Mucosa of rectum (tissue), 2 donors: ENCODE results near the gene MED13L.

ENCODE experiments used
- H3K27ac ChIP-seq, 2 donors: one replicate each; pipeline ENCODE4 v1.7.0; 2013; ENCODE audit warnings: inconsistent platforms in 2 of 2, low read depth in 2 of 2, low read length in 2 of 2
- H3K27me3 ChIP-seq, 2 donors: one replicate each; pipeline ENCODE4 v1.7.0; 2013; ENCODE audit warnings: low read length in 2 of 2; ENCODE audit not compliant: control insufficient read depth in 2 of 2, insufficient read depth in 2 of 2
- H3K36me3 ChIP-seq, 2 donors: one replicate each; pipeline ENCODE4 v1.7.0; 2013; ENCODE audit warnings: low read length in 2 of 2; ENCODE audit not compliant: control insufficient read depth in 2 of 2, insufficient read depth in 2 of 2
- H3K4me1 ChIP-seq, 2 donors: one replicate each; pipeline ENCODE4 v1.7.0; 2013; ENCODE audit warnings: low read length in 2 of 2, mild to moderate bottlenecking in 1 of 2; ENCODE audit not compliant: control insufficient read depth in 2 of 2, insufficient read depth in 2 of 2
- H3K4me3 ChIP-seq, 2 donors: one replicate each; pipeline ENCODE4 v1.7.0; 2013; ENCODE audit warnings: low read length in 2 of 2
- H3K9ac ChIP-seq, 2 donors: one replicate each; pipeline ENCODE4 v1.7.0; 2013; ENCODE audit warnings: low read length in 2 of 2, low read depth in 1 of 2, mild to moderate bottlenecking in 1 of 2
- H3K9me3 ChIP-seq, 2 donors: one replicate each; pipeline ENCODE4 v1.7.0; 2013; ENCODE audit warnings: low read length in 2 of 2; ENCODE audit not compliant: control insufficient read depth in 2 of 2
- donor health status: healthy.
- donor health status: Normal muscosa, but diverticular disease.

MED13L gene

GRCh38 chr12:116131176-116131575 is 146.3 kb downstream of the MED13L start:
- Histone ChIP-seq H3K9me3 (no peaks in the 10 kb centered on the region), H3K4me1 (peaks cover 4 to 7% of the 10 kb centered on the region in 2 donors), H3K27ac (no peak overlapping the region), H3K9ac (no peak overlapping the region), H3K4me3 (no peak overlapping the region), H3K27me3 (no peaks in the 10 kb centered on the region), H3K36me3 (no peaks in the 10 kb centered on the region)

DNA sequence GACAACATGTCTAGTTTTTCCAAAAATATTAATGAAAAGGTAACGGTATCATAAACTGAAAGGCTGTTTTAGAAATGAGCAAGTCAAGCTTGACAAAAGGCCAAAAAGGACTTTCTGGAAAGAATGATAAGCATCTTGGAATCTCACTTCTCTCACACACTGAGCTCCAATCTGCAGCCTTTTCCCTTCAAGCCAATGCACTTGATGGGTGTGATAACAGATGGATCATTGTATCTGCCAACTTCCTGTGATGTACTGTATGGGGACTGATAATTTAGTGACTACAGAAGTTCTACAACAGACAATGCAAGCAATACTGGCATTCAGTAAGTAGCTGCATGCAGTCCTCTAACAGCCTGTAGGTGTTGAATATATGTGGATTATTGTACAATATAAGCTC is 147.1 kb downstream of the MED13L start:
- Histone ChIP-seq H3K27me3 (no peaks in the 10 kb centered on the region), H3K4me1 (peaks cover 4 to 5% of the 10 kb centered on the region in 2 donors), H3K36me3 (no peaks in the 10 kb centered on the region), H3K27ac (no peak overlapping the region), H3K9ac (no peak overlapping the region), H3K9me3 (no peaks in the 10 kb centered on the region), H3K4me3 (no peak overlapping the region)

- no peaks in the 10 kb centered on the region for H3K36me3 ChIP-seq
- H3K9ac ChIP-seq, result no peak overlapping the region
- H3K9me3 ChIP-seq, result no peaks in the 10 kb centered on the region
- peaks cover 4 to 5% of the 10 kb centered on the region in 2 donors for H3K4me1 ChIP-seq
- H3K27ac ChIP-seq, result no peak overlapping the region
- no peak overlapping the region for H3K4me3 ChIP-seq
- no peaks in the 10 kb centered on the region for H3K27me3 ChIP-seq
Observed at GRCh38 chr12:116128779-116129178, 148.7 kb downstream of the MED13L start.

GRCh38 chr12:116127859-116128258 is 149.6 kb downstream of the MED13L start:
- peaks cover 9 to 11% of the 10 kb centered on the region in 2 donors for H3K4me1 ChIP-seq
- H3K4me3 ChIP-seq, result no peak overlapping the region
- H3K9ac ChIP-seq, result no peak overlapping the region
- no peaks in the 10 kb centered on the region for H3K9me3 ChIP-seq
- H3K36me3 ChIP-seq, result no peaks in the 10 kb centered on the region
- H3K27ac ChIP-seq, result no peak overlapping the region
- no peaks in the 10 kb centered on the region for H3K27me3 ChIP-seq

GRCh38 chr12:116126610-116127009 is 150.9 kb downstream of the MED13L start:
- Histone ChIP-seq H3K9ac (no peak overlapping the region), H3K27ac (no peak overlapping the region), H3K4me3 (no peak overlapping the region), H3K9me3 (no peaks in the 10 kb centered on the region), H3K36me3 (no peaks in the 10 kb centered on the region), H3K27me3 (no peaks in the 10 kb centered on the region), H3K4me1 (peaks cover 11% of the 10 kb centered on the region in 2 donors)

DNA sequence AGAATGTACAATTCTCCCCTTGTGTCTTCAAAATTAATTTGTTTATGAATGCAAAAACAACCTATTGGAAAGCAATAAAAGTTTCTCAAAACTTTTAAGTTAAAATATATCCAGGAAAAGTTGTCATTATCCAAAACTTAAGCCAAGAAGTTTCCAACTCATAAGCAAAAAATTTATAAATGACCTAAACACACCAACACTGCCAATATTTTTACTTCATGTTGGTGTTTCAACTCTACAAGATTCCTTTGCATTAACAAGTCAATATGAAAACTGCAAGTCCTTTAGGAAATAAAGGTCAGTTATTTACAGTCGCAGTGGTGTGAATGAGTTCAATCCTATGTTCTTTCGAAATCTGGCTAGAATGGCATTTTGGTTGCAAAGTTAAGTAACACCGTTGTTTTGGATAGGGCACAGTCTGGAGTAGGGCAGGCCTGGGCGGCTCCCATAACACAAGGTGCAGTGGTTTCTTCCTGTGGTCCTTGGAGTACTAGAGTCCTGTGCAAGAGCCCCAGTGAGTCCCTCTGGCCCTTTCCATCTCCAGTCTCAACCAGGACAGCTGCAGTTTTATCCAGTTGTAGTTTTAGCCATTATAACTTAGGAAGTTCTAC is 151.4 kb downstream of the MED13L start:
- Histone ChIP-seq H3K36me3 (no peaks in the 10 kb centered on the region), H3K27ac (no peak overlapping the region), H3K27me3 (no peaks in the 10 kb centered on the region), H3K9me3 (no peaks in the 10 kb centered on the region), H3K9ac (no peak overlapping the region), H3K4me1 (peaks cover 8 to 14% of the 10 kb centered on the region in 2 donors), H3K4me3 (no peak overlapping the region)

- no peak overlapping the region for H3K4me3 ChIP-seq
- H3K27ac ChIP-seq, result no peak overlapping the region
- H3K9ac ChIP-seq, result no peak overlapping the region
- H3K36me3 ChIP-seq, result no peaks in the 10 kb centered on the region
- no peaks in the 10 kb centered on the region for H3K27me3 ChIP-seq
- peaks cover 6 to 14% of the 10 kb centered on the region in 2 donors for H3K4me1 ChIP-seq
- no peaks in the 10 kb centered on the region for H3K9me3 ChIP-seq
Observed at GRCh38 chr12:116125084-116125483, 152.4 kb downstream of the MED13L start.

DNA sequence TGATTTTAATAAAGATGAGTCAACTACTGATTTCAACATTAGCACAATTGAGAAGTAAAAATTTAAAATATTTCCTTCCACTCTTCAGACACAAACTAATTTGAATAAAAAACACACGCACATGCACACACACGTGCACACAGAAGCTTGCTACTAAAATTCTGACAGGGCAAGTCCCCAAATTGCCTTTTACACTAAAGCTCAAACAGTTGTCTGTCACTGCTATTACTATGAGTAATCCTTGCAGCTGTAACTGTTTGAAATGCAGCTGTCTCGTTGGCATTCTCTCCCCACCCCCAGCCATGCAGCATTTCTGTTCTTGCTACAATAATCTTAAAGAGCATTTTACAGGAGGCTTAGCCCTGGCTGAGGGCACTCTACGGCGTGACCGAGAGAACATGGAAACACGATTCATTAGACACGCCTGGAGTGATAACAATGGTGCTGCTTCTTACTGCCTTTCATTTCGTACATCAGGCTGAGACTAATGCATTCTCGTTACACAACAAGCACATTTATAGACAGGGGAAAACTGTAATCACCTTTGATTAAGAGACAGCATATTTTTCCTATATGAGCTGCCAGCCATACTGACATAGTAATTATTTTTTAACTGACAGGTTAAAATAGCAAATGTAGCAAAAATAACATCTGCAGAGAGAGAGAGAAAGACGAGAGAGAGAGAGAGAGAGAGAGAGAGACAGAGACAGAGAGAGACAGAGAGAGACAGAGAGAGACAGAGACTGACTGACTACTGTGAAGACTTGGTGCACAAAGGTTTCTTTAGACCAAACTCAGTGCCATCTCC is 153.8 kb downstream of the MED13L start:
- Histone ChIP-seq H3K27me3 (no peaks in the 10 kb centered on the region), H3K9me3 (no peaks in the 10 kb centered on the region), H3K9ac (no peak overlapping the region), H3K4me3 (peak overlapping the region in 1 of 2 donors; percentile 17), H3K27ac (no peak overlapping the region), H3K4me1 (peaks cover 6 to 14% of the 10 kb centered on the region in 2 donors), H3K36me3 (no peaks in the 10 kb centered on the region)

GRCh38 chr12:116122628-116123027 is 154.9 kb downstream of the MED13L start:
- H3K27ac ChIP-seq, result no peak overlapping the region
- H3K4me1 ChIP-seq, result peaks cover 6 to 14% of the 10 kb centered on the region in 2 donors
- H3K4me3 ChIP-seq, result no peak overlapping the region
- H3K9ac ChIP-seq, result no peak overlapping the region
- H3K9me3 ChIP-seq, result no peaks in the 10 kb centered on the region
- H3K27me3 ChIP-seq, result no peaks in the 10 kb centered on the region
- H3K36me3 ChIP-seq, result no peaks in the 10 kb centered on the region

- Histone ChIP-seq H3K9ac (no peak overlapping the region), H3K4me1 (peaks cover 6 to 14% of the 10 kb centered on the region in 2 donors), H3K27ac (no peak overlapping the region), H3K4me3 (no peak overlapping the region), H3K36me3 (no peaks in the 10 kb centered on the region), H3K27me3 (no peaks in the 10 kb centered on the region), H3K9me3 (no peaks in the 10 kb centered on the region)
Observed at GRCh38 chr12:116121453-116121871, 156.0 kb downstream of the MED13L start.
